Activated CD8-positive, alpha-beta memory T cell treated with anti-CD3 and anti-CD28 coated beads for 36 hours (primary cell): Measurements from ENCODE around the gene PEA15. TPM values are rescaled to one million over a fixed set of nuclear protein-coding genes. Genes with fewer than 3 reads are reported as not detected.

Experiments used
- CTCF ChIA-PET: fragments of 350-600 bp; sonication (Branson Sonifier 250); formaldehyde crosslinking; loops from one replicate; lab custom pipeline; 2021; ENCODE audit warnings: antibody characterized with exemption; lab: Charles Lee
- POLR2A ChIA-PET: fragments of 350-600 bp; sonication (Branson Sonifier 250); formaldehyde crosslinking; loops from one replicate; lab custom pipeline; 2021; ENCODE audit warnings: antibody characterized with exemption; lab: Charles Lee
- total RNA-seq, 2 experiments: library from RNA; stranded (reverse); gene quantifications; one replicate each; pipeline ENCODE4 v1.2.3, GENCODE V29; 2021

PEA15 gene
- total RNA-seq, 2 experiments from 2014 or later, result 78.4 to 81.3 TPM

DNA sequence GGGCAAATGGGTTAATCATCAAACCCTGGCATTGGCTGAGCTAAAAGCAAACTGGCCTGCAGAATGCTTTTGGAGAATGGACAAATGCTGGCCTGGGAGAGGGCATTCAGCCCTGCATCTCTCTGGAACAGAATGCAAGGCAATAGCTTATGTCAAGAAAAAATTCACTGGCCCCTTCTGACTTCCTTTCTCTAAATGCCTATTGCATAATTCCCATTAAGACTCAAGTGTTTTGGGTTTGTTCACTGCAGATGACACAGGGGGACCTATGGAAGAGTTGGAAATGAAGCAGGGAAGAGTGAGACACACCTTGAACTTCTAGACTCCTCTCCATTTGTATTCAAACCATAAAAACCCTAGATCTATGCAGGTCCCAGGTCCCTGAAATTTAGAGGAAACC is 15.9 kb downstream of the PEA15 start:
- POLR2A ChIA-PET, result no interaction called here

DNA sequence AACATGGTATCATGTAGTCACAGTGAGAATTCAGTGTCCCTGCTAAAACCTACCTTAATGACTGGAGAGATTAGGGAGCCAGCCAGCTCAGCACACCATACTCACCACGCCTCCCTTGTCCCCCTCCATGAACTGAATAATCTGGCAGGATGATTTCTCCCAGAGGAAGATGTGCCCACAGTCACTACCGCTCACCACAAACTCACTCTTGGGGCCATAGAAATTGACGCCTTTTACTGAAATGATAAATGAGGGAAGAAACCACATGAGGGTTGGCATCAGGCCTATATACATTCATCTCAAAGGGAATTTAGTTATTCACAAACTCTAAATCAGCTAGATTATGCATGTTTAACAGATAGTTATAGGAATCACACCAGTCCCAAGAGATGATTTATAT is 17.4 kb downstream of the PEA15 start:
- ChIA-PET POLR2A (no interaction called here), CTCF (no interaction called here)

More for the DNA sequence above, 15.9 kb downstream of the PEA15 start:
- CTCF ChIA-PET, result interaction anchor here (0.8 kb wide), 1 partner anchor 116 kb away, joined by 3 read pairs; no protein-coding TSS in a partner anchor

- POLR2A ChIA-PET, result no interaction called here
- CTCF ChIA-PET, result no interaction called here
These were observed 19.4 kb downstream of the PEA15 start for GRCh38 chr1:160224606-160225005.

DNA sequence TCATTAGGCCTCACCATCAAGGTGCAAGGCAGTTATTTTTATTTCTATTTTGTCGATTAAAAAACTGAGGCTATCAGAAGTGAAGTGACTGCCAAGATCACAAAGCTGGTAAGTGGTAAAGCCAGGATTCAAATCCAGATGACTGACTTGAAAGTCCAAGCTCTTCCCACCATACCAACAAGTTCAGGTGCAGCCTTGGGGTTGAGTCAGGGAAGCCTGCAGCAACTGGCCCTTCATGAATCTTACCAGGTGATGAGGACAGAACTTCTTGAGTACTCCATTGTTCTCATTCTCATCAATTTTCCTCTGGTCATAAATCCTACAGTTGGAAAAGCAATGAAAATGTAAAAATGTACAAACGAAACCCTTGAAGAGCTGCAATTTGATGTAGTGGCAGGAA is 20.2 kb downstream of the PEA15 start:
- CTCF ChIA-PET, result interaction anchor here (0.9 kb wide), 1 partner anchor 45 kb away, joined by 4 read pairs; no protein-coding TSS in a partner anchor
- POLR2A ChIA-PET, result interaction anchor here (0.6 kb wide), 1 partner anchor 299 kb away, joined by 10 read pairs; no protein-coding TSS in a partner anchor

DNA sequence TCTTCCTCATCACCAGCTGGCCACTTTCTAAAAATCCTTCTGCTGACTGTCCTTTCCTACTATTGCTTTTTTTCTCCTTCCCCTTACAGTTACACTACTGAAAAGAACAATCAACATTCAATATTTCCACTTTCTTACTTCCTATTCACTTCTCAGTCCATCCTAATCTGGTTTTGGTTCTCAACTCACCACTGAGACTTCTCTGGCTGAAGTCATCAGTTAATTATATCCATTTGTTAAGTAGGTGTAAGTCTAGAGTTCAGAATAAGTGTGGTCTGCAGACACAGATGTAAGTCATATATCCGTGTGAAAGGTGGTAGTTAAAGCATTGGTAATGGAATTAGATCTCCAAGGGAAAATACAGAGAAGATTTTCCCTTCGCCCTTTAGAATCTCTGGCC is 21.4 kb downstream of the PEA15 start:
- ChIA-PET CTCF (interaction anchor here (1.2 kb wide), 1 partner anchor 65 kb away, joined by 3 read pairs; no protein-coding TSS in a partner anchor), POLR2A (no interaction called here)

GRCh38 chr1:160227034-160227433 is 21.9 kb downstream of the PEA15 start:
- ChIA-PET CTCF (interaction anchor here (1.2 kb wide), 1 partner anchor 64 kb away, joined by 3 read pairs; no protein-coding TSS in a partner anchor), POLR2A (no interaction called here)

- POLR2A ChIA-PET, result no interaction called here
- CTCF ChIA-PET, result no interaction called here
These were observed 22.4 kb downstream of the PEA15 start for GRCh38 chr1:160227561-160227960.

DNA sequence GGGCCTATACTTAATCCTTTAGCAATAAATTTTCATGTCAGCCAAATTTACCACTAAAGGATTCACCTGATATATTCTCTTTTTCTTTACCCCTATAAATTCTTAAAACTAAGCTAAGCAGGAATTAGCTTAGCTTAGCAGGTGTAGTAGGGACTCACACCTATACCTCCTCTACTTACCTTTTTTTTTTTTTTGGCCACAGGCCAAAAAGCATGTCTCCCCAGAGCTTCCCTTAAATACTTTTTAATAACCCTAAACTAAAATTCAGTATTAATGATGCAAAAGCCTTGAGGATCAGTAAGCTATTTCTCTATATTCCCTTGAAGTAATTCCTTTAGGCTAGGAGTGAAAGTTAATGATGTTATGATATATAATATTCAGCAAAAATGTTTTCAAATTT is 23.2 kb downstream of the PEA15 start:
- POLR2A ChIA-PET, result no interaction called here
- CTCF ChIA-PET, result interaction anchor here (1.1 kb wide), 1 partner anchor 15 kb away, joined by 3 read pairs; no protein-coding TSS in a partner anchor

- CTCF ChIA-PET, result interaction anchor here (0.6 to 1.7 kb wide), 6 partner anchors 9 to 865 kb away, joined by 3 to 4 read pairs (median 4); no protein-coding TSS in a partner anchor
- POLR2A ChIA-PET, result no interaction called here
These were observed 27.7 kb downstream of the PEA15 start for GRCh38 chr1:160232911-160233310.

DNA sequence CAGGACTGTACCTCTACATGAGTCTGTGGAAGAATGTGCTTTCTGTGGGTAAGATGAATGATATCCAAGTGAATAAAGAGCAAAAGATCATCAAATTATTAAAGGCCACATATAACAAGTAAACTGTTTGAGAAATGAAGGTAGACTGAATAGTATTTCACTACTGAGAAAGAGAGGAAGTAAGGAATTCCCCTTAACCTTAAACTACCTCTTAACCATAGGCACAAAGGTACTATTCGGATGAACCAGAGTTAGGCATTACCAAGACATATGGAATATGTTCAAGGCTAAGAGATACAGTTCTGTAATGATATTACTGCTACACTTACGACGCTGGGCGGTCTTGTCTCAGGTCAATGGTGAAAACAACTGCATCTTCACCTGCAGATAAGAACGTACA is 31.6 kb downstream of the PEA15 start:
- CTCF ChIA-PET, result no interaction called here
- POLR2A ChIA-PET, result no interaction called here

DNA sequence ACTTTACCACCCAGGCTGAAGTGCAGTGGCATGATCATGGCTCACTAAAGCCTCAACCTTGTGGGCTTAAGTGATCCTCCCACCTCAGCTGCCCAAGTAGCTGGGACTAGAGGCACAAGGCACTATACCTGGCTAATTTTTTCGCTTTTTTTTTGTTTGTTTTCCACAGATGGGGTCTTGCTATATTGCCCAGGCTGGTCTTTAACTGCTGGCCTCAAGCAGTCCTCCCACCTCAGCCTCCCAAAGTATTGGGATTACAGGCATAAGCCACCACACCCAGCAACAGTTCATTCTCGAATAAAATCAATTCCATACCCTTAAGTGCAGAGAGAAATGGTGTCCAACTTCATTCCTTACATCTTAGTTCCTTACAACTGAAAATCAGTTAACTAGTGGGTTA is 32.4 kb downstream of the PEA15 start:
- ChIA-PET CTCF (no interaction called here), POLR2A (no interaction called here)

DNA sequence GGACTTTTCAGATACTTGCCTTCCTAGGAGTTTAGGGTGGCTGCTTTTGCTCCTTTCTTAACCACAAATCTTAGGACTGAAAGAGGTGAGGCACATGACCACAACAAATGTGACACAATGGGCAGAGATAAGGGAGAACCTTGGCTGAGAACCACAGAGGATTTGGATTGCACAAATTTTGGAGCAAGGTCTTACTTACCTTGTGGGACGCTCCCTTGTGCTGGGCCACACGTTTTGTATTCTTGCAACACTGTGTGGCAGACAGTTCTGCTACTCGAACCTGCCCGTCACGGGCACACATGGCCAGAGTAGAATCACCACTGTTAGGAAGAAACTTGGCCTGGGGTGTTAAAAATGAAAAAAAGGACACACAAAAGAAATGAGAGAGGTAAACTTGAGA is 33.2 kb downstream of the PEA15 start:
- CTCF ChIA-PET, result interaction anchor here (0.6 to 2.2 kb wide), 2 partner anchors 117 to 153 kb away, joined by 3 to 5 read pairs; no protein-coding TSS in a partner anchor
- POLR2A ChIA-PET, result no interaction called here

DNA sequence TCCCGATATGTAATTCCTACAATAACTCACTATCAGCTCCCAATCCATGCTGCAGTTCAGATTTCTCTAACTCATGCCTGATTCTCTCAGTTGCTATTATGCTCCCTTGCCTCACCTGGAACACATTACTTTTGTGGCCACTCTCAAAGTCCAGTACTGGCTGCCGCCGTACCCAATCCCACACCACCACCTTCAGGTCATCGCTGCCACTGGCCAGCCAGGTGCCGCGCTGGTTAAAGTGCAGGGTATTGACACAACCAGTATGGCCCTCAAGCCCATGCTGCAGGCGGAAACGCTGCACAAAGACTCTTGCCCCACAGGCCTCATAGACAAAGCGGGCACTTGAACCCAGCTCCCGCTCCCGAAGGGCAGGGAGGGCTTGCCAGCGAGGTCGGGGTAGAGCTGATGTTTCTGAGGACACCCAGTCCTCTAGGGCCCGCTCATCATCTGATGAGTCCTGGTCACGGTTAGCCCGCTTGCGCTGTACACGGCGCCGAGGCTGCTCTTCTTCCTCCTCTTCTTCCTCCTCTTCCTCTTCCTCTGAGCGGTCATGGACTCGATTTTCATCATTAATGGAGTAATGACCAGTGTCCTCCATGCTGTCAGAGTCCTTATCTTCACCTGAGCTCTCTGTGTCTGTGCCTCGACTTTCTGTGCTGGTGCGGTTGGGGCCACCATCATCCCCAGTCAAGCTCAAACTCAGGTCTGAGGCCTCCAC is 34.6 kb downstream of the PEA15 start:
- ChIA-PET CTCF (interaction anchor here (1.0 to 2.2 kb wide), 3 partner anchors 23 to 154 kb away, joined by 3 to 5 read pairs (median 3); partner anchors contain the start of gene DCAF8), POLR2A (no interaction called here)

- ChIA-PET POLR2A (interaction anchor here (0.6 kb wide), 1 partner anchor 142 kb away, joined by 9 read pairs; no protein-coding TSS in a partner anchor), CTCF (interaction anchor here (0.7 to 2.2 kb wide), 6 partner anchors 9 to 75 kb away, joined by 3 to 9 read pairs (median 4); no protein-coding TSS in a partner anchor)
These were observed 38.6 kb downstream of the PEA15 start for GRCh38 chr1:160243767-160244166.

DNA sequence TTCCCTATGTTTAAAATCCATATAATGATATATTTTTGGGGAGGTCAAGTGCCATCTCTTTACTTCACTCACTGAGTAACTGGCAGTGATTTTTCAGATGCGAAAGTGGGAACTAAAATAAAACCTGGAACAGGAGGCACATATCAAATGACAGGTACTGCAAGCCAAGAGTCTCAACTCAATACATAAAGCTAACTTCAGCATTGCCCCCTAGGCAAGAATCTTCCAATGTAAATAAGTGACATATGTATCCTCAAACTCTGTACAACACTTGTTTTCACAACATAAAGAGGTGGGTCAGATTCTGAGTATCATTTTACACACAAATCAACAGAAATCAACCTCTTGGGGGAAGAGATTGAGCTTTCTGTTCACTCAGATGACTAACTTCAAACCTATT is 39.0 kb downstream of the PEA15 start:
- ChIA-PET CTCF (interaction anchor here (0.6 to 2.2 kb wide), 6 partner anchors 8 to 746 kb away, joined by 3 to 9 read pairs (median 4); no protein-coding TSS in a partner anchor), POLR2A (no interaction called here)

GRCh38 chr1:160245434-160245833 is 40.2 kb downstream of the PEA15 start:
- POLR2A ChIA-PET, result no interaction called here
- CTCF ChIA-PET, result no interaction called here

DNA sequence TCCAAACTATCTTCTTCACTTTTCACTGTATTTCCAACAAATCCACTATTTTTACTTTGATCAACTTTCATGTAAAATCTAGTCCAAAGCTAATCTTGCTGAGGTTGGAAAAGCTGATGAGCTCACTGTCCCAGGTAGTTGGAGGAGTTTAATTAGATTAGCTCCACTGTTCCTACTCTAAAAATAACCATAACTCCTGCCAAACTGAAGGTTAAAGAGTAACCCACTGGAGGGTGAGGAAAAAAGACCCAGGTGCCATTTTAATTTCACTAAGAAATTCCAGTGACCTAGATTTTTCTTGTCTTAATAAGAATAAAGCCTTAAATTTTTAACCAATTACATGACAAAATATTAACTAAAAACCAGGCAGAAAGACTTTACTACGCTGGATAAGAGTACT is 41.9 kb downstream of the PEA15 start:
- ChIA-PET CTCF (no interaction called here), POLR2A (no interaction called here)

DNA sequence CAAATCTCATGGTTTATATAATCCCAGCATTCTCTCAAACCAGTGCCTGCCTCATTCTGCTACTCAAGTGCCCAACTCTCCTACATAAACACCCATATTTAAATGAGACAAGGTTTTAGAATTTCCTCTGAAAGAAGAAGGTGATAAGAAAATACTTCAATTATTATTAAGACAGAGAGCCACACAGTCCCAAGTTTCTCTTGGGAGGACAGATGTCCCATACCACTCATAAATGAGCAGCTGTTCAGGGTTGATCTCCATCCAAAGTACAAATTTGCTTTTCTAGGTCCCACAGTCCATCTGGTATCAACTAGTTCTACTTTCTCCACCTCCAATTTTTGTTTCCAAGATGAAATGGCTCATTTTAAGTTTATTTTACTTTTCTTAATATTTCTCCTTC is 45.8 kb downstream of the PEA15 start:
- POLR2A ChIA-PET, result no interaction called here
- CTCF ChIA-PET, result interaction anchor here (1.3 to 2.3 kb wide), 7 partner anchors 11 to 165 kb away, joined by 3 to 18 read pairs (median 4); partner anchors contain the start of genes CASQ1 and DCAF8

DNA sequence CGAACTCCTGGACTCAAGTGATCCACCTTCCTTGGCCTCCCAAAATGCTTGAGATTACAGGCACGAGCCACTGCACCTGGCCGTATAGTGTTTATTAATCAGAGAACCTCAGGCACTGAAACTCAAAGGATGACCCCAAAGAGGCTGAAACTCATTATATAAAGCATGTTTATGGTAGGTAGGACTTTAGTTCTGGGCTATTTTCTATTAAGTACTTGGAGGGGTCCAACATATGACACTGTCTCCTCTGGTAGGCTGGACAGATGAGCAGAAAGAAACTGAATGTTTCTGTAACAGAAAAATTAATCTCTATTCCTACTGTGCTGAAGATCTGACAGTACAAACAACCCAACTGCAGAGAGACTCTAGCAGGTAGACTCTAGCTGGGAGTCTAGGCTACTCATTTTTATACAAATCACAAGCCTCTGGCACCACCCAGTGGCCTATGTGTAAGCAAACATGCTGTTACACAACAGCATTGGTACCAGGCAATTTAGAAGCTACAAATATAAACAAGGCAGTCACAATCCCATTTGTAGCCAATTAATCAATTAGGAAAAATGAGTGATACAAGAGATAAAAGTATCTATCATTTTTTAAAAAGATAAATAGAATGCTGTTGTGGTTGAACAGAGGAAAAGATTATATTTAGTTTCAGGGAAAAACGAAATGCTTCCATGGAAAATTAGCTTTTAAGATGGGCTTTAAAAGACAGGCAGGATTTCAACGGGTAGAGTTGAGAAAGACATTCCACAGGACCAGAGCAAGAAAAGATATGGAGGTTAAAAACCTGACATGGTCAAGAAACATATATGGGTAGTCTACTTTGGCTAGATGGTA is 46.7 kb downstream of the PEA15 start:
- CTCF ChIA-PET, result interaction anchor here (1.0 to 2.3 kb wide), 18 partner anchors 9 to 166 kb away, joined by 3 to 18 read pairs (median 4); partner anchors contain the start of genes CASQ1, DCAF8 and PEX19
- POLR2A ChIA-PET, result interaction anchor here (0.6 kb wide), 1 partner anchor 192 kb away, joined by 5 read pairs; no protein-coding TSS in a partner anchor
